ENCODE results near the gene PDIA4.
"Not testable (repeated sequence)": the region's sequence is repeated elsewhere in the genome, so short reads cannot be mapped to it uniquely, and the experiment has no call there.

Gene PDIA4

DNA sequence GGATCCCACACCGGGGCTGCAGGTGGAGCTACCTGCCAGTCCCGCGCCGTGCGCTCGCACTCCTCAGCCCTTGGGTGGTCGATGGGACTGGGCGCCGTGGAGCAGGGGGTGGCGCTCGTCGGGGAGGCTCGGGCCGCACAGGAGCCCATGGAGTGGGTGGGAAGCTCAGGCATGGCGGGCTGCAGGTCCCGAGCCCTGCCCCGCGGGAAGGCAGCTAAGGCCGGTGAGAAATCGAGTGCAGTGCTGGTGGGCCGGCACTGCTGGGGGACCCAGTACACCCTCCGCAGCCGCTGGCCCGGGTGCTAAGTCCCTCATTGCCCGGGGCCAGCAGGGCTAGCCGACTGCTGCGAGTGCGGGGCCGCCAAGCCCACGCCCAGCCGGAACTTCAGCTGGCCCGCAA is 10.3 kb upstream of the PDIA4 start:
- DNase-seq (ENCODE audit: low read depth in 2 of 2, low spot score in 1 of 2), result not testable (repeated sequence)

DNA sequence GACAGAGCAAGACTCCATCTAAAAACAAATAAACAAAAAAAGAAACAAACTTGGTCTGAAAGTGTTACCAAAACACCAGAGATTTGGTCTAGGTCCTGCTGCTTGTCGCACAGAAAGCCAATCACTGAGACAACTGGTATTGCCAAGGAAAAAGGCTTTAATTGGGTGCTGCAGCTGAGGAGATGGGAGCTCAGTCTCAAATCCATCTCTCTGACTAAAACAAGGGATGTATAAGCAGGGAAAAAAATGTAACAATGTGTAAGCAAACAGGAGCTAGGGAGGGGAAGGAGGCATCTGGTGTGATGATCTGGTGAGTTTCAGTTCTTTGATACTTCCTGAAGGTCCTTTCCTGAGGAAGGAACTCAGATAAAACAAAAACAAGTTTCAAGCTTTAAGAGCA is 8.4 kb upstream of the PDIA4 start:
- no peak for DNase-seq (ENCODE audit: low read depth in 2 of 2, low spot score in 1 of 2)

DNA sequence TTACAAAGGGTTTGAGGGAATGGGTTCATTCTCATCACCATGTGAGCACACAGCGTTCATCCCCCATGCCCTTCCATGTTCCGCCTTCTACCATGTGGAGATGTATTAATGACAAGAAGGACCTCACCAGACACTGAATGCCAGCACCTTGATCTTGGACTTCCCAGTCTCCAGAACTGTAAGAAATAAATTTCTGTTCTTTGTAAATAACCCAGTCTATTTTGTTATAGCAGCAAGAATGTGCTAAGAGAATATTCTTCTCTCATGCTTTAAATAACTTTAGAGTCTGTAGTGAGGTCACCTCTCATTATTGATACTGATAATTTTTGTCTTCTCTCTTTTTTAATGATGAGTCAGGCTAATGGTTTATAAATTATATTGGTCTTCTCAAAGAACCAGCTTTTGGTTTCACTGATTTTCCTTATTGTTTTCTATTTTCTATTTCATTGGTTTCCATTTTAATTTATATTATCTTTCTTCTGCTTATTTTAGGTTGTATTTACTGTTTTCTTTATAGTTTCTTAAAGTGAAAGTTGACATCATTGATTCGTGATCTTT is 3.1 kb upstream of the PDIA4 start:
- no peak for DNase-seq (ENCODE audit: low read depth in 2 of 2, low spot score in 1 of 2)

DNA sequence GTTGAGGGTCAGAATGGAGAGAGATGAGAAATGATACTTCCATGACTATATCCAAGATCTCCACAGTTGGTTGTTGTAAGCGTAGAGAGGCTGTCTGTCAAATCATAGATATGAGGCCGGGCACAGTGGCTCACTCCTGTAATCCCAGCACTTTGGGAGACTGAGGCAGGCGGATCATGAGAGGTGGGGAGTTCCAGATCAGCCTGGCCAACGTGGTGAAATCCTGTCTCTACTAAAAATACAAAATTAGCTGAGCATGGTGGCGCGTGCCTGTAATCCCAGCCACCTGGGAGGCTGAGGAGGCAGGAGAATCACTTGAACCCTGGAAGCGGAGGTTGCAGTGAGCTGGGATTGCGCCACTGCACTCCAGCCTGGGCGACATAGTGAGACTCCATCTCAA is 2.1 kb upstream of the PDIA4 start:
- DNase-seq (ENCODE audit: low read depth in 2 of 2, low spot score in 1 of 2), result not testable (repeated sequence)

DNA sequence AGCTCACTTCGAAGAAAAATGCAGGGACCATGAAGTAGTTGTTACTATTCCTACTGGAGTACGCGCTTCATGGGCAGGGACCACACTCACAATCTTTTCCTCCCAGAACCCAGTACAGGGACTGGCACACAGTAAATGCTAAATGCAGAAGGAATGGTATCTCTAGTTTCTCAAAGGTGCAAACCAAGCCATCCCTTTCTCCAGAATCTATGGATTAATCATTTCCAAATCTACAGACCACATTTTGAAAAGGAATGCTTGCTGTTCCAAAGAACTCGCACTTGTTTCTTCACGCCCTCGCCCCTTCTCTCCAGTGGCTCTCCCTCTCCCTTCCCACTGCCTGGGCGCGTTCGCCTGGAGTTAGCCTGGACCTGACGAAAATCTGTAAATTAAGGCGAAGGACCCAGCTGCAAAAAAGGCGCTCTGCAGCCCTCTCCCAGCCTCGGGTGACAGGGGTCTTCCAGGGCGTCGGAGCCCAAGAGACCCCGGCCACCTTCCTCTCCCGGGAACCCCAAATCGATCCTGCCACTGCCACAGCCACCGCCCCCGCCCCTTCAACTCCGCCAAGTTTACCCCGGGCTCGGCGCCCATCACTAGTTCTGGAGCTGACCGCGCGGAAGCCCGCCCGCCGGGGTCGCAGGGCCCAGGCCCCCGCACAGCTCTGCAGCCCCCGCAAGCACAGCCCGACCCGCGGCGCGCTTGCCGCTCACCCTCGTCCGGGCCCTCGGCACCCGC is 527 bp downstream of the PDIA4 start:
- DNase-seq (ENCODE audit: low read depth in 2 of 2, low spot score in 1 of 2), result no peak

DNA sequence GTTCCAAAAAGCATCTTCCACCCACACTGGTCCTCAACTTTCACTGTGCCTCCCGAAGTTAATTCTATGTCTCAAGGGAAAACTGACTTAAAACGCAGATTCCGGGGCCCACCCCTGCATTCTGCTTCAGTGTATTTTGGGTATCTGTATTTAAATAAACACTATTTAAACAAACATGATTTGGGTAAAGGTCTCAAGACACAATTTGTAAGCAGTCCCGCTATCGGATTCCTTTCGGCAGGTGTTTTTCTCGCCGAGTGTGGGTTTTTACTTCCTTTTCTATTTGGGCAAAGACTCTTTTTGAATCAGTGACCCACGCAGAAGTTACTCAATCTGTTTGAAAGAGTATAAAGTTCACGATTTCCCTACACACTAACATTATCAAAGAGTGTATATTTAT is 1.2 kb downstream of the PDIA4 start:
- no peak for DNase-seq (ENCODE audit: low read depth in 2 of 2, low spot score in 1 of 2)

DNA sequence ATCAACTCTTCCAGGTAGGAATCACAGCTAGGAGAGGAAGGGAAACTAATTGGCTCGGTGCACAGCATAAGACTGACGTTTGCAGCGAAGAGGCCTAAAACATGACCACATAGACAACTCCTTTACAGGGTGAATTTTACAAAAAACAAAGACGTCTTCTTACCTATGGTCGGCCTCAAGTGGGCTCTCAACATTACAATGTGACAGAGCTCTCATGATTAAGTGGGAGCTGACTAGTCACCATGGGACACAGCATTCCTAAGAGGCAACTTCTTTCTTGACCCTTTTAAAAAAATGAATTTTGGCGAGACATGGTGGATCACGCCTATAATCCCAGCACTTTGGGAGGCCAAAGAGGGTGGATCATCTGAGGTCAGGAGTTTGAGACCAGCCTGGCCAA is 4.6 kb downstream of the PDIA4 start:
- no peak for DNase-seq (ENCODE audit: low read depth in 2 of 2, low spot score in 1 of 2)

DNA sequence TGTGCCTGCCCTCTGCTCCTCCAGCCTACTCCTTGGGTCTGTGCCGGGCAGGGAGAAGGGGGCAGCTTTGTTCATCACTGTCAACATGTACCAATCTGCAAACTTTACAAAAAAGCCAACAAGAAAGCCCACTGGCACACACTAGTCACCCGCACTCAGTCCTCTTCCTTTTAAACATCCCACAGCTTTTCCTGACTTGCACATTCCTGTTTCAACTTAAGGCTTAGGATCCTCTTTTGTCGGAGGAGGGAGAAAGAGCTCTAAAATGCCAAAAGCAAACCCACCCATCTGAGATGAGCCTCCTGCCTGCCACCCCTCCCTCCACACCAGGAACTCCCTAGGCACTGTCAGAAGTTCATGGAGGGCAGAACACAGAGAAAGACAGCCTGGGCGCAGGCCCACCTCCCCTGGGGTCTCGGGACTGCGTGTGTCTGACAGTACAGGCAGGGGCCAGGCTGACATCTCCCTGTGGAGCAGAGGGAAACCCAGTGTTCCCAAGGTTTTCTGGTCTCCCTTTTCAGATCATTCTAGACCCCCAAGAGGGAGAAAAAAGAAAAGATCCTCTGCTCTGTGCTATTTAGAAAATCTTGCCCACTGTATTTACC is 5.4 kb downstream of the PDIA4 start:
- no peak for DNase-seq (ENCODE audit: low read depth in 2 of 2, low spot score in 1 of 2)

DNA sequence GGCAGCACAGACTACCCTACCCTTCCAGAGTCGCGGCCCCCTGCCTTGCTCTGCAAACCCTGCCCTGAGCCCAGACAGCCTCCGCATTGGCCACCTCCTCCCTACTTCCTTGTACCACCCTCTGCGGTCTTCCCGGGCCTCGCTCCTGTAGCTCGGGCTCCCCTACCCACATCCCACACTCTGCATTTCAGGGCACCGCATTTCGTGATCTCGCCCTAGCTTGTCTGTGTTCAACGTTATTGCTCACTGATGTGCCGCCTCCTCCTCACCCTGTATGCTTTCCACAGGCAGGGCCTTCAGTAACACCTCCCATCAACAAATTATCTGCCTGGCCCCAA is 6.6 kb downstream of the PDIA4 start:
- DNase-seq (ENCODE audit: low read depth in 2 of 2, low spot score in 1 of 2), result no peak

DNA sequence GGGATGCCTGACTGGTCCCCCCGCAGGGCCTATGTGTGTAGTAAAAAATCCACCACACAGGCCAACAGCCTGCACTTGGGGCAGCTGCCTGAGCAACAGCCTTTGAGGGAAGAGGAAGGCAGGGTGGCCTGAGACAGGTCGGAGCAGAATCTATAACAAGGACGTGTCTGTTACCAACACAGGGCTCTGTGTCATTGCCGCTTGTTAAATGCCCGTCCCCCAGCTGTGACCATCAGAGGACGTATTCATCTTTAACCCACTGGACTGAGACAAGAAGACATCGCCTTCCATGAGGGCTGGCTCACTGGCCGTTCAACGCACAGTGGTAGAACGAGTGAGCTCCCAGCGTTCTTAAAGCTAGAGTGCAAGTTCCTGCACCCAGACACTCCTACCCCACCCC is 7.8 kb downstream of the PDIA4 start:
- DNase-seq (ENCODE audit: low read depth in 2 of 2, low spot score in 1 of 2), result no peak

DNA sequence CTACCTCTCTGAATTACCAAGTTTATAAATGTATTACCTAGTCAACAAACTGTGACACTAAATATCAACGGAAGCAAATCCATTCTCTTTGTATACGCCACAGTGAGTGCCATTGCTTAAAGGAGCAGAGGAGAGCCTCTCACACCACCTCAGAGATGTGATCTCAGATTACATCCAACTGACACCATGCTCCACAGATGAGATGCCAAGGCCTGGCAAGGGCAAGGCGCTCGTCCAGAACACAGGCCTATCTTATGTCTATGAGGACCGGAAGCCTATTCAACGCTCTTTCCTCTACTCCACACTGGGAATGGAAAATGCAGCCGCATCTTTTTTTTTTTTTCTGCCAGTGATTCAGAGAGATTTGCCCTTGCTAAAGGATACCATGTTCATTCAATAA is 11.4 kb downstream of the PDIA4 start:
- no peak for DNase-seq (ENCODE audit: low read depth in 2 of 2, low spot score in 1 of 2)

DNA sequence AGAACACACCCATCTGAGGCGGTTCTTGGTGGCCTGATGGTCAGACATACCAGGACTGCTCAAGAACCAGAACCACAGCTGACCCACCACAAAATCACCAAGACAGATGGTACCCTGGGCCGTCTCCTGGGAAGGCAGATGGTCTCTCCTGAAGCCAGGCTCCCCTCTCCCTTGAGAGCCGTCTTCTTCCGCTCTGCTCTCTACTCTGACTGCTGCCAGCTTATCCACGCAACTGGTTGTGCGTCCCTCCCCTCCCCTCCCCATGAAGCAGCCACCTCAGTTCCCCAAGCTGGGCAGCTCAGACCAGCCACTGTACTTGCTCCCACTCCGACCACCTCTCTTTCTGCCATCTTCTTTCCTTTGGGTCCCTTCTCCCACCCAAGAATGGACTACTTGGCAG is 14.0 kb downstream of the PDIA4 start:
- no peak for DNase-seq (ENCODE audit: low read depth in 2 of 2, low spot score in 1 of 2)

DNA sequence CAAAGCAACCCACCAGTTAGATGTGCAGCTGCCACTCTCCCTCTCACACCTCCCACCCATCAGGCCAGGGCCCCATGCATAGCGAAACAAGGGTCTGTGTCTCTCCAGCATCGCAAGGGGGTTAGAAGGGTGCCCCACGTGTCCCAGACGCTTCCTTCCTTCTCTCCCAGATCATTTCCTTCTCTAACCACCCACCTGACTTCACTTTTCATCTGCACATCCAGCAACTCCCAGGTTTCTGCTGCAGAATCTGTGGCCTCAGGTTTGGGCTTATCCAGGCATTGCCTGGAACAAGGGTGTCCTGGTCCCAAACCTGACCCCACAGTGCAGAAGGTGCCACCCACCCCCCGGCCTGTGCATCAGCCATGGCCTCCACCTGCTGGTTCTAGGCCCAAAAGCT is 14.4 kb downstream of the PDIA4 start:
- no peak for DNase-seq (ENCODE audit: low read depth in 2 of 2, low spot score in 1 of 2)

DNA sequence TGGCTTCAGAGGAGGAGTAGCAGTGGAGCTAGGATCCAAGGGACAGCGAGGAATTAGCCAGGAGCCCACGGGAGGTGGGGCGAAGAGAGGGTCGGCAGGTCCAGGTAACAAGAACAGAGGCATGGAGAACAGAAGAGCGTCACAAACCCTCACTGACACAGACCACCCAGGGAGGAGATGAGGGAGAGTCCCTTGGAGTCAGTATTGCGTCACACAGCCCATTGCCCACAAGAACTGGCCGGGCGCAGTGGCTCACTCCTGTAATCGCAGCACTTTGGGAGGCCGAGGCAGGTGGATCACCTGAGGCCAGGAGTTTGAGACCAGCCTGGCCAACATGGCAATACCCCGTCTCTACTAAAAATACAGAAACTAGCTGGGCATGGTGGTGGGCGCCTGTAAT is 15.6 kb downstream of the PDIA4 start:
- not testable (repeated sequence) for DNase-seq (ENCODE audit: low read depth in 2 of 2, low spot score in 1 of 2)

DNA sequence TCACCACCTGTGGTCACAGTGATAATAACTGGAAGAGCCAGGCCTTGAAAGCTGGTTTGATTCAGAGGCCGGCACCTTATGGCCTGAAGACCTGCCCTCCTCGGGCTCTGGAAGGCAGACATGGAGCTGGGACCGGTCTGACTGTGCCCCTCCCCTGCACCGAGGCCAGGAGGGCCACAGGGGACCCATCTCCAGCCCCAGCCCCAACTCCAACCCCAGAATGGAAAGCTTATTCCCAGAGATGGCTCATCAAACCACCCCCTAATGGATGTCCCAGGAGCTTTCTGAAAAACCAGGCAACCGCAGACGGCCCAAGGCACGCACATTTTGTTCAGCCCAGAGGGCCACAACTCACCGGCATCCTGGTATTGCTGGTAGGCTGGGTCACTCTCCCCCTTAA is 16.8 kb downstream of the PDIA4 start:
- no peak for DNase-seq (ENCODE audit: low read depth in 2 of 2, low spot score in 1 of 2)

DNA sequence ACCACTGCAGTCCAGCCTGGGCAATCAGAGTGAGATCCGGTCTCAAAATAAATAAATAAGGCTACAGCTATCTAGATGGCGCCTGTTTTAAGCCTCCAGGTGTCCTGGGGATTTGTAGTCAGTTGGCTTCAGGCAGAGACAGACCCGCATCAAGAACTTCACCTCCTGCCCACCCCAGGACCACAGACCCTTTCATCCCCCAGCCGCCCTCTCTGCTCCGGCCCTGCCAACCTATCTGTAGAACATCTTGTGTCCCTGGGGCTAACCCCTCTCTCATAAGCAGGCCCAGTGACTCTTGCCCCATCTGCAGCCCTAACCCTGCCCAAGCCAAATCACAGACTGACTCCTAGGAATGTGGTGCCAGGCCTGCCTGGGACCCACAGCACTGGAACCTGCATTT is 17.9 kb downstream of the PDIA4 start:
- no peak for DNase-seq (ENCODE audit: low read depth in 2 of 2, low spot score in 1 of 2)

DNA sequence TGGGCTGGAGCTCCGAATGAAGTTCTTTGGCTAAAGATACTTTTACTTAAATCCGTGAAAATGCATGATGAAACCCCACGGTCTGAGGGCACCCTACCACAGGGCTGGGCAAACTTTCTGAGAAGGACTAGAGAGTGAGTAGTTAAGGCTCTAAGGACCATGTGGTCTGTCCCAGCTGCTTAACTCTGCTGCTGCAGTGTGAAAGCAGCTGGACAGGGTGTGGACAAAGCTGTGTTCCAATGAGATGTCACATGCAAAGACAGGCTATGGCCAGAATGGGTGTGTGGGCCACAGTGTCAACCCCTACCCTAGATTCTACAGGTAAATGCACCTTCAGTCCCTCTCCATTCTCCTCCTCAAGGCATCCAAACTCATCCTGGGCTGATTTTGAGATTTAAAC is 18.8 kb downstream of the PDIA4 start:
- DNase-seq (ENCODE audit: low read depth in 2 of 2, low spot score in 1 of 2), result no peak

DNA sequence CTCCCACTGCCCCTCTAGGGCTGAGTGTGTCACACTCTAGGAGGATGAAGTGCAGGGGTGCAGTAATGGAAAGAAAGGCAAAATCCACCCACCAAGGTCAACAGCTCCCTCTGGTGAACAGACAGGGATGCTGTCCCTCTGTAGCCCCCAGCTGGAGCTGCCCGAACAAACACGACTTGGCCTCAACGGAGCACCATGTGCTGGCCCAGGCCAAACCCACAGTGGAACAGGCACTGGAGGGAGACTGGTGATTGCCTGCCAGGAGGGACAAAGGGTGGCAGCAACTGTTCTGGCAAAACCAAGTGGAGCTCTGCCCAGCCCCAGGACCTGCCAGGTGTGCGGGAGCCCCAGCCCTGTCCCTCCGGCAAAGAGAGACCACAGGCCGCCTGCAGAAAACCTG is 20.7 kb downstream of the PDIA4 start:
- DNase-seq (ENCODE audit: low read depth in 2 of 2, low spot score in 1 of 2), result no peak

DNA sequence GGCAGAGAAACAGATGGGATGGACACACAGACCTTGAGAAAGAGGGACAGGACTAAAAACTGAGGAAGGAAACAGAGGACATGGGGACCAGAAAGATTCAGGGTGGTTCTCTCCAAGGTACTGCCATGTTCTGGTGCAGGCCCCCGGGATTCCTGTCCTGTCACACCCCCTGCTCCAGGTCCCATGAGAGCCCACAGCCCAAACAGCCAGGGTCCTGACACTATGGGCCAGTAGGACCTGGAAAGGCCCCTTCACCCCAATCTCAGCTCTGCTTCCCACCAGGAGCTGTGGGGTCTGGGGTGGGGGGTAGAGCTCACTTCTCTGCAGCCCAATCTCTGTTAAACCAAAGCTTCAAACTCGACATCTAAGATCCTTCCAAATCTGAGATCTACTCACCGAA is 21.2 kb downstream of the PDIA4 start:
- no peak for DNase-seq (ENCODE audit: low read depth in 2 of 2, low spot score in 1 of 2)

DNA sequence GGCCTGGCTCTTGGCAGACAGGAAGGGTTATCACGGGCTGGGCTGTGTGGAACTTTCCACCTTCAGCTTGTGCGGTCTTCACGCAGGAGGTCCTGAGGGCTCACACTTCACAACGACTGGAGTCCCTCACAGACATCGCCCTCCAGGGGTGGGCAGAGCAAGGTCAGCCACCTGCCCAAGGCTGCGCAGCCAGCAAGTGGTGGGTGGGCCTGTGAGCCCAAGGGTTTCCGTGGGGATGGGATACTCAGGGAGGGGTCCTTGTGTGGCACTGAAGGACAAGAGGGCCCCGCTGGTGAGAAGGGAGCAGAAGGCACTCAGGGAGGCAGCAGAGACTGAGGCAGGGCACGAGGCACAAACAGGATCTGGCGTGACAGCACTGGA is 22.0 kb downstream of the PDIA4 start:
- DNase-seq (ENCODE audit: low read depth in 2 of 2, low spot score in 1 of 2), result no peak

DNA sequence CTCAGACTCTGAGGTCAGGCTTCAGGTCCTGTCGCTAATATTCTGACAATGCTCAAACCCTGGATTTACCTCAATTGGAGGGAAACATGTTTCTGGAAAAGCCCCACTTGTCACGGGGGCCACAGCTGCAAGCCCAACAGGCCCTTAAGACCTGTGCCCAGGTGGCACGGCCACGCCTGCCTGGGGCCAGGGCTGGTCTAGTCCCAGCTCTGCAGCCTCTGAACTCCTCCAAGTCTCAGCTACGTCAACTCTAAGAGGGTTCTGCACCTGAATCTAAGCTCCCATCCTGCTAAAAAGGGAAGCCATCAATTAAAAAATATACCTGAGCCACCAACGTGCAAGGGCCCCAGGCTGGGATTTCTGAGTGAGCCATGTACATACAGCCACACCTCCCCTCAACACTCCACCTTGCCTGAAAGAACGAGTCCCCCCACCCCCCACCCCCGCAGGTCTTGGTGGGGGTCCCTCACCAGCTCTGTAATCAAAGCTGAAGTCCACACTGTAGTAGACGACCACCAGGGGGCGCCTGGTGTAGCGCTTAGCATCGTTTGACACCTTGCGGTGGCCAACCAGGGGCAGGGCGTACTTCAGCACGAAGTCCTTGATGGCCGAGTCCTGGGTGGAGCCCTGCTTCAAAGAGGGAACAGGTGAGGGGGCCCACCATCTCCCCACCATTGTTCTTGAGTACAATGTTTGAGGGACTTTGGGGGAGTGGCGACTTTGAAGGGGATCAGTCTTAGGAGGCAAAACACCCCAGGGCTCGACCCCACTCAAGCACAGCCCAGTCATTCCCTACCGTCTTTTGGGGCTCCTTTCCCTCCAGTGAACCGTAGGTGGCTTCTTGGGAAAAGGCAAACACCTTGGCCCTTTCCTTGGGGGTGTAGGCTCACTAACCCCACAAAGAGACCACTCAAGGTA is 22.6 kb downstream of the PDIA4 start:
- peak; percentile 72 to 86 for DNase-seq (ENCODE audit: low read depth in 2 of 2, low spot score in 1 of 2)
